ENCODE measurements around the gene MIS18BP1.

MIS18BP1 gene

DNA sequence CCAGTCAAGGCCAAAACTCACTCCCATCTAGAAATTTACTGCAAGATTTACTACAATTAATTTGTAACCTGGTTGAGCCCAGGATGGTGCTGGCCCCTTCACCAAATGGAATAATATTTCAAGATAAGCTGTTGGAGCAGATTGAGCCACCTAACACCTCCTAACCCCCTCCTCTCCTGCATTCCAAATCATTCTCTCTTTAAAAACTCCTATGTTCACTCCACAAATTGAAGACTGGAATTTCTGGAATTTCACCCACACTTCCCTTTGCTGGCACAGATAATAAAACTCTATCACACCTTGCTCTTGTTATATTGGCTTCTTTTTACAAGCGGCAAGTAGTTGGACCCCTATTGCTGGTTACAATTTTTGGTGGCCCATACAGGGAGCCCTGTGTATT lies 41.7 kb downstream of the MIS18BP1 start:
- TF ChIP-seq CTCF (IDR thresholded peaks at IDR 0.05; ENCODE audit: insufficient read depth, low read length) (no peak), POLR2AphosphoS5 (IDR thresholded peaks at IDR 0.05; ENCODE audit: low read depth) (no peak), SPI1 (IDR thresholded peaks at IDR 0.05; ENCODE audit: borderline replicate concordance, low read depth) (no peak), GABPA (IDR thresholded peaks at IDR 0.05; ENCODE audit: low read depth) (no peak)
- TF ChIP-seq, protein P1, sequence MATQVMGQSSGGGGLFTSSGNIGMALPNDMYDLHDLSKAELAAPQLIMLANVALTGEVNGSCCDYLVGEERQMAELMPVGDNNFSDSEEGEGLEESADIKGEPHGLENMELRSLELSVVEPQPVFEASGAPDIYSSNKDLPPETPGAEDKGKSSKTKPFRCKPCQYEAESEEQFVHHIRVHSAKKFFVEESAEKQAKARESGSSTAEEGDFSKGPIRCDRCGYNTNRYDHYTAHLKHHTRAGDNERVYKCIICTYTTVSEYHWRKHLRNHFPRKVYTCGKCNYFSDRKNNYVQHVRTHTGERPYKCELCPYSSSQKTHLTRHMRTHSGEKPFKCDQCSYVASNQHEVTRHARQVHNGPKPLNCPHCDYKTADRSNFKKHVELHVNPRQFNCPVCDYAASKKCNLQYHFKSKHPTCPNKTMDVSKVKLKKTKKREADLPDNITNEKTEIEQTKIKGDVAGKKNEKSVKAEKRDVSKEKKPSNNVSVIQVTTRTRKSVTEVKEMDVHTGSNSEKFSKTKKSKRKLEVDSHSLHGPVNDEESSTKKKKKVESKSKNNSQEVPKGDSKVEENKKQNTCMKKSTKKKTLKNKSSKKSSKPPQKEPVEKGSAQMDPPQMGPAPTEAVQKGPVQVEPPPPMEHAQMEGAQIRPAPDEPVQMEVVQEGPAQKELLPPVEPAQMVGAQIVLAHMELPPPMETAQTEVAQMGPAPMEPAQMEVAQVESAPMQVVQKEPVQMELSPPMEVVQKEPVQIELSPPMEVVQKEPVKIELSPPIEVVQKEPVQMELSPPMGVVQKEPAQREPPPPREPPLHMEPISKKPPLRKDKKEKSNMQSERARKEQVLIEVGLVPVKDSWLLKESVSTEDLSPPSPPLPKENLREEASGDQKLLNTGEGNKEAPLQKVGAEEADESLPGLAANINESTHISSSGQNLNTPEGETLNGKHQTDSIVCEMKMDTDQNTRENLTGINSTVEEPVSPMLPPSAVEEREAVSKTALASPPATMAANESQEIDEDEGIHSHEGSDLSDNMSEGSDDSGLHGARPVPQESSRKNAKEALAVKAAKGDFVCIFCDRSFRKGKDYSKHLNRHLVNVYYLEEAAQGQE (IDR thresholded peaks at IDR 0.05; ENCODE audit: insufficient replicate concordance, low read depth), result no peak
- no peak for DNase-seq (ENCODE audit: low read depth in 1 of 2, low spot score in 1 of 2)
- H3K27ac ChIP-seq (replicated peaks), result no peak overlapping the region
- H3K4me3 ChIP-seq (replicated peaks; ENCODE audit: insufficient read depth, low read length), result no peak overlapping the region
- H3K27me3 ChIP-seq (ENCODE audit: insufficient read depth, poor library complexity, severe bottlenecking), result no peaks in the 10 kb centered on the region

GRCh38 chr14:45210159-45210558 lies 42.8 kb downstream of the MIS18BP1 start:
- Histone ChIP-seq H3K27ac (replicated peaks) (no peak overlapping the region), H3K27me3 (ENCODE audit: insufficient read depth, poor library complexity, severe bottlenecking) (no peaks in the 10 kb centered on the region), H3K4me3 (replicated peaks; ENCODE audit: insufficient read depth, low read length) (no peak overlapping the region)
- TF ChIP-seq SPI1 (IDR thresholded peaks at IDR 0.05; ENCODE audit: borderline replicate concordance, low read depth) (no peak), CTCF (IDR thresholded peaks at IDR 0.05; ENCODE audit: insufficient read depth, low read length) (no peak), GABPA (IDR thresholded peaks at IDR 0.05; ENCODE audit: low read depth) (no peak), POLR2AphosphoS5 (IDR thresholded peaks at IDR 0.05; ENCODE audit: low read depth) (no peak)
- TF ChIP-seq, protein P1 (IDR thresholded peaks at IDR 0.05; ENCODE audit: insufficient replicate concordance, low read depth), result no peak
- no peak for DNase-seq (ENCODE audit: low read depth in 1 of 2, low spot score in 1 of 2)

GRCh38 chr14:45204241-45204640 lies 48.8 kb downstream of the MIS18BP1 start:
- Histone ChIP-seq H3K27me3 (ENCODE audit: insufficient read depth, poor library complexity, severe bottlenecking) (no peaks in the 10 kb centered on the region), H3K27ac (replicated peaks) (no peak overlapping the region), H3K4me3 (replicated peaks; ENCODE audit: insufficient read depth, low read length) (no peak overlapping the region)
- no peak for DNase-seq (ENCODE audit: low read depth in 1 of 2, low spot score in 1 of 2)
- TF ChIP-seq POLR2AphosphoS5 (IDR thresholded peaks at IDR 0.05; ENCODE audit: low read depth) (no peak), SPI1 (IDR thresholded peaks at IDR 0.05; ENCODE audit: borderline replicate concordance, low read depth) (no peak), GABPA (IDR thresholded peaks at IDR 0.05; ENCODE audit: low read depth) (no peak), CTCF (IDR thresholded peaks at IDR 0.05; ENCODE audit: insufficient read depth, low read length) (no peak)
- TF ChIP-seq, protein P1 (IDR thresholded peaks at IDR 0.05; ENCODE audit: insufficient replicate concordance, low read depth), result no peak

Data from HL-60 (cell line).